ENCODE data around the gene MTR. TPM values are rescaled to one million over a fixed set of nuclear protein-coding genes. Genes with fewer than 3 reads are reported as not detected.

Gene MTR
- total and polyA plus RNA-seq, 4 donors: 2.5 to 19.0 (median 8.6) TPM

- no peak for TF ChIP-seq RAD21 (IDR thresholded peaks at IDR 0.05)
Observed at GRCh38 chr1:236819856-236820255, 24.8 kb downstream of the MTR start (continued).

- H3K36me3 ChIP-seq (ENCODE audit: control insufficient read depth in 4 of 4, insufficient read depth in 3 of 4, low read depth in 1 of 4, low read length in 3 of 4): peaks cover 2 to 33% (median 23%) of the 10 kb centered on the region in 4 donors
- no peak overlapping the region for H3K27ac ChIP-seq (ENCODE audit: low read depth in 1 of 2, low read length in 2 of 2)
- H3K9ac ChIP-seq (ENCODE audit: low read depth in 1 of 2, low read length in 2 of 2): no peak overlapping the region
- H3K4me1 ChIP-seq (ENCODE audit: control insufficient read depth in 4 of 4, insufficient read depth in 4 of 4, low read length in 3 of 4): no peaks in the 10 kb centered on the region
- DNase-seq (ENCODE audit: low spot score): no peak
- WGBS: 85% methylated on average over 6 of the region's 6 CpGs
- TF ChIP-seq MAX (IDR thresholded peaks at IDR 0.05) (no peak), FOXA1 (IDR thresholded peaks at IDR 0.05) (no peak), FOXA2 (IDR thresholded peaks at IDR 0.05) (no peak), GABPA (IDR thresholded peaks at IDR 0.05 in 1 of 2, conservative IDR thresholded peaks at IDR 0.05 in 1 of 2) (no peak), EGR1 (IDR thresholded peaks at IDR 0.05; ENCODE audit: low read depth in 2 of 2) (no peak), TAF1 (conservative IDR thresholded peaks at IDR 0.05) (no peak), SP1 (IDR thresholded peaks at IDR 0.05) (no peak), NR2F2 (IDR thresholded peaks at IDR 0.05) (no peak), JUND (IDR thresholded peaks at IDR 0.05) (no peak), YY1 (IDR thresholded peaks at IDR 0.05) (no peak), RXRA (IDR thresholded peaks at IDR 0.05) (no peak), HNF4A (conservative IDR thresholded peaks at IDR 0.05) (no peak), RAD21 (IDR thresholded peaks at IDR 0.05) (no peak), HNF4G (IDR thresholded peaks at IDR 0.05) (no peak)
- TF ChIP-seq, protein P1, sequence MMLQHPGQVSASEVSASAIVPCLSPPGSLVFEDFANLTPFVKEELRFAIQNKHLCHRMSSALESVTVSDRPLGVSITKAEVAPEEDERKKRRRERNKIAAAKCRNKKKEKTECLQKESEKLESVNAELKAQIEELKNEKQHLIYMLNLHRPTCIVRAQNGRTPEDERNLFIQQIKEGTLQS (IDR thresholded peaks at IDR 0.05): no peak
- TF ChIP-seq, protein P2, sequence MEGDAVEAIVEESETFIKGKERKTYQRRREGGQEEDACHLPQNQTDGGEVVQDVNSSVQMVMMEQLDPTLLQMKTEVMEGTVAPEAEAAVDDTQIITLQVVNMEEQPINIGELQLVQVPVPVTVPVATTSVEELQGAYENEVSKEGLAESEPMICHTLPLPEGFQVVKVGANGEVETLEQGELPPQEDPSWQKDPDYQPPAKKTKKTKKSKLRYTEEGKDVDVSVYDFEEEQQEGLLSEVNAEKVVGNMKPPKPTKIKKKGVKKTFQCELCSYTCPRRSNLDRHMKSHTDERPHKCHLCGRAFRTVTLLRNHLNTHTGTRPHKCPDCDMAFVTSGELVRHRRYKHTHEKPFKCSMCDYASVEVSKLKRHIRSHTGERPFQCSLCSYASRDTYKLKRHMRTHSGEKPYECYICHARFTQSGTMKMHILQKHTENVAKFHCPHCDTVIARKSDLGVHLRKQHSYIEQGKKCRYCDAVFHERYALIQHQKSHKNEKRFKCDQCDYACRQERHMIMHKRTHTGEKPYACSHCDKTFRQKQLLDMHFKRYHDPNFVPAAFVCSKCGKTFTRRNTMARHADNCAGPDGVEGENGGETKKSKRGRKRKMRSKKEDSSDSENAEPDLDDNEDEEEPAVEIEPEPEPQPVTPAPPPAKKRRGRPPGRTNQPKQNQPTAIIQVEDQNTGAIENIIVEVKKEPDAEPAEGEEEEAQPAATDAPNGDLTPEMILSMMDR (IDR thresholded peaks at IDR 0.05; ENCODE audit: low read depth, low read length, missing input control): no peak
- TF ChIP-seq, protein P3, sequence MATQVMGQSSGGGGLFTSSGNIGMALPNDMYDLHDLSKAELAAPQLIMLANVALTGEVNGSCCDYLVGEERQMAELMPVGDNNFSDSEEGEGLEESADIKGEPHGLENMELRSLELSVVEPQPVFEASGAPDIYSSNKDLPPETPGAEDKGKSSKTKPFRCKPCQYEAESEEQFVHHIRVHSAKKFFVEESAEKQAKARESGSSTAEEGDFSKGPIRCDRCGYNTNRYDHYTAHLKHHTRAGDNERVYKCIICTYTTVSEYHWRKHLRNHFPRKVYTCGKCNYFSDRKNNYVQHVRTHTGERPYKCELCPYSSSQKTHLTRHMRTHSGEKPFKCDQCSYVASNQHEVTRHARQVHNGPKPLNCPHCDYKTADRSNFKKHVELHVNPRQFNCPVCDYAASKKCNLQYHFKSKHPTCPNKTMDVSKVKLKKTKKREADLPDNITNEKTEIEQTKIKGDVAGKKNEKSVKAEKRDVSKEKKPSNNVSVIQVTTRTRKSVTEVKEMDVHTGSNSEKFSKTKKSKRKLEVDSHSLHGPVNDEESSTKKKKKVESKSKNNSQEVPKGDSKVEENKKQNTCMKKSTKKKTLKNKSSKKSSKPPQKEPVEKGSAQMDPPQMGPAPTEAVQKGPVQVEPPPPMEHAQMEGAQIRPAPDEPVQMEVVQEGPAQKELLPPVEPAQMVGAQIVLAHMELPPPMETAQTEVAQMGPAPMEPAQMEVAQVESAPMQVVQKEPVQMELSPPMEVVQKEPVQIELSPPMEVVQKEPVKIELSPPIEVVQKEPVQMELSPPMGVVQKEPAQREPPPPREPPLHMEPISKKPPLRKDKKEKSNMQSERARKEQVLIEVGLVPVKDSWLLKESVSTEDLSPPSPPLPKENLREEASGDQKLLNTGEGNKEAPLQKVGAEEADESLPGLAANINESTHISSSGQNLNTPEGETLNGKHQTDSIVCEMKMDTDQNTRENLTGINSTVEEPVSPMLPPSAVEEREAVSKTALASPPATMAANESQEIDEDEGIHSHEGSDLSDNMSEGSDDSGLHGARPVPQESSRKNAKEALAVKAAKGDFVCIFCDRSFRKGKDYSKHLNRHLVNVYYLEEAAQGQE (IDR thresholded peaks at IDR 0.05): no peak
- TF ChIP-seq, protein P4, sequence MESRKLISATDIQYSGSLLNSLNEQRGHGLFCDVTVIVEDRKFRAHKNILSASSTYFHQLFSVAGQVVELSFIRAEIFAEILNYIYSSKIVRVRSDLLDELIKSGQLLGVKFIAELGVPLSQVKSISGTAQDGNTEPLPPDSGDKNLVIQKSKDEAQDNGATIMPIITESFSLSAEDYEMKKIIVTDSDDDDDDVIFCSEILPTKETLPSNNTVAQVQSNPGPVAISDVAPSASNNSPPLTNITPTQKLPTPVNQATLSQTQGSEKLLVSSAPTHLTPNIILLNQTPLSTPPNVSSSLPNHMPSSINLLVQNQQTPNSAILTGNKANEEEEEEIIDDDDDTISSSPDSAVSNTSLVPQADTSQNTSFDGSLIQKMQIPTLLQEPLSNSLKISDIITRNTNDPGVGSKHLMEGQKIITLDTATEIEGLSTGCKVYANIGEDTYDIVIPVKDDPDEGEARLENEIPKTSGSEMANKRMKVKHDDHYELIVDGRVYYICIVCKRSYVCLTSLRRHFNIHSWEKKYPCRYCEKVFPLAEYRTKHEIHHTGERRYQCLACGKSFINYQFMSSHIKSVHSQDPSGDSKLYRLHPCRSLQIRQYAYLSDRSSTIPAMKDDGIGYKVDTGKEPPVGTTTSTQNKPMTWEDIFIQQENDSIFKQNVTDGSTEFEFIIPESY (IDR thresholded peaks at IDR 0.05): no peak
- no peak overlapping the region for H3K4me3 ChIP-seq (ENCODE audit: low read depth in 1 of 3, low read length in 3 of 3)
- no peaks in the 10 kb centered on the region for H3K9me3 ChIP-seq (ENCODE audit: control insufficient read depth in 4 of 4, low read length in 3 of 4)
- H3K27me3 ChIP-seq (ENCODE audit: control insufficient read depth in 4 of 4, insufficient read depth in 4 of 4, low read length in 3 of 4): no peaks in the 10 kb centered on the region
Observed at GRCh38 chr1:236821091-236821627, 26.1 kb downstream of the MTR start.
